GM21381 (cell line): Measurements from ENCODE around the gene LARP4.
"Not testable (repeated sequence)": the region's sequence is repeated elsewhere in the genome, so short reads cannot be mapped to it uniquely, and the experiment has no call there.

Source experiments
- ATAC-seq: cut with Tn5 transposase; IDR thresholded peaks from one replicate; pipeline ENCODE4 v1.9.1; 2021; ENCODE audit warnings: mild to moderate bottlenecking, moderate library complexity; ENCODE audit not compliant: unreplicated experiment

Gene LARP4

GRCh38 chr12:50400104-50400637 is 514 bp upstream of the LARP4 start:
- no peak for ATAC-seq

- ATAC-seq, result peak; percentile 10
Observed at GRCh38 chr12:50401500-50402081, 906 bp downstream of the LARP4 start.

- no peak for ATAC-seq
Observed at GRCh38 chr12:50402264-50403000, 1.7 kb downstream of the LARP4 start.

GRCh38 chr12:50403001-50403440 is 2.3 kb downstream of the LARP4 start:
- ATAC-seq, result no peak

GRCh38 chr12:50404307-50404706 is 3.6 kb downstream of the LARP4 start:
- no peak for ATAC-seq

GRCh38 chr12:50411051-50411660 is 10.5 kb downstream of the LARP4 start:
- ATAC-seq, result no peak

- ATAC-seq, result no peak
Observed at GRCh38 chr12:50415899-50416479, 15.3 kb downstream of the LARP4 start.

- ATAC-seq, result no peak
Observed at GRCh38 chr12:50419112-50419909, 18.6 kb downstream of the LARP4 start.

GRCh38 chr12:50422855-50423254 is 22.2 kb downstream of the LARP4 start:
- ATAC-seq, result not testable (repeated sequence)

GRCh38 chr12:50423342-50423741 is 22.7 kb downstream of the LARP4 start:
- not testable (repeated sequence) for ATAC-seq

- ATAC-seq, result no peak
Observed at GRCh38 chr12:50425589-50426258, 25.0 kb downstream of the LARP4 start.

GRCh38 chr12:50431656-50432055 is 31.0 kb downstream of the LARP4 start:
- ATAC-seq, result not testable (repeated sequence)

GRCh38 chr12:50440288-50440687 is 39.6 kb downstream of the LARP4 start:
- no peak for ATAC-seq

GRCh38 chr12:50441763-50442162 is 41.1 kb downstream of the LARP4 start:
- ATAC-seq, result no peak

GRCh38 chr12:50442178-50442908 is 41.7 kb downstream of the LARP4 start:
- no peak for ATAC-seq

- not testable (repeated sequence) for ATAC-seq
Observed at GRCh38 chr12:50449671-50450070, 49.0 kb downstream of the LARP4 start.

- ATAC-seq, result no peak
Observed at GRCh38 chr12:50452795-50453194, 52.1 kb downstream of the LARP4 start.

- ATAC-seq, result no peak
Observed at GRCh38 chr12:50453872-50454271, 53.2 kb downstream of the LARP4 start.

- no peak for ATAC-seq
Observed at GRCh38 chr12:50458606-50459005, 57.9 kb downstream of the LARP4 start.
